H9 (cell line): ENCODE results near the gene SDC3. TPM values are rescaled to one million over a fixed set of nuclear protein-coding genes. Genes with fewer than 3 reads are reported as not detected.

Experiments
- DNase-seq: peaks from one replicate; pipeline ENCODE4 v3.0.0-alpha.2; 2017
- H2AFZ ChIP-seq: one replicate; pipeline ENCODE4 v1.6.1; 2013; ENCODE audit warnings: mild to moderate bottlenecking, low read length, control low read depth, moderate library complexity
- H2AK5ac ChIP-seq: 2 replicates; pipeline ENCODE4 v1.6.1; 2013; ENCODE audit warnings: low read length, control low read depth, mixed read lengths; ENCODE audit not compliant: insufficient read length
- H2BK120ac ChIP-seq: one replicate; pipeline ENCODE4 v1.6.1; 2013; ENCODE audit warnings: low read depth, mild to moderate bottlenecking, low read length, control low read depth, inconsistent platforms; ENCODE audit not compliant: poor library complexity, severe bottlenecking
- H2BK12ac ChIP-seq: 2 replicates; pipeline ENCODE4 v1.6.1; 2013; ENCODE audit warnings: low read length, control low read depth, mixed read lengths, low read depth; ENCODE audit not compliant: insufficient read length
- H2BK15ac ChIP-seq: 2 replicates; pipeline ENCODE4 v1.6.1; 2013; ENCODE audit warnings: low read depth, low read length, control low read depth
- H2BK20ac ChIP-seq: one replicate; pipeline ENCODE4 v1.6.1; 2013; ENCODE audit warnings: low read depth, mild to moderate bottlenecking, low read length, control low read depth, inconsistent platforms; ENCODE audit not compliant: poor library complexity, severe bottlenecking
- H2BK5ac ChIP-seq: 2 replicates; pipeline ENCODE4 v1.6.1; 2013; ENCODE audit warnings: low read length, control low read depth, mixed read lengths; ENCODE audit not compliant: insufficient read length
- H3K14ac ChIP-seq: 2 replicates; pipeline ENCODE4 v1.6.1; 2013; ENCODE audit warnings: low read length, control low read depth; ENCODE audit not compliant: insufficient read depth
- H3K18ac ChIP-seq: 2 replicates; pipeline ENCODE4 v1.6.1; 2013; ENCODE audit warnings: low read depth, mild to moderate bottlenecking, mixed read lengths, low read length, control low read depth; ENCODE audit not compliant: insufficient read length
- H3K23ac ChIP-seq: 2 replicates; pipeline ENCODE4 v1.6.1; 2013; ENCODE audit warnings: low read length, control low read depth, mixed read lengths, low read depth; ENCODE audit not compliant: insufficient read length
- H3K23me2 ChIP-seq: 2 replicates; pipeline ENCODE4 v1.6.1; 2013; ENCODE audit warnings: low read depth, mild to moderate bottlenecking, mixed read lengths, low read length, control low read depth; ENCODE audit not compliant: insufficient read length, poor library complexity, severe bottlenecking
- H3K27ac ChIP-seq: 2 replicates; pipeline ENCODE4 v1.5.1; 2013; ENCODE audit warnings: low read length, control low read depth, mixed read lengths, low read depth; ENCODE audit not compliant: insufficient read length
- H3K27me3 ChIP-seq: 2 replicates; pipeline ENCODE4 v1.6.1; 2013; ENCODE audit warnings: low read length, control low read depth, inconsistent platforms; ENCODE audit not compliant: insufficient read depth
- H3K4ac ChIP-seq: 2 replicates; pipeline ENCODE4 v1.6.1; 2013; ENCODE audit warnings: low read depth, mild to moderate bottlenecking, control low read depth, inconsistent platforms, low read length, moderate library complexity
- H3K4me1 ChIP-seq: 2 replicates; pipeline ENCODE4 v1.6.1; 2013; ENCODE audit warnings: low read length, control low read depth, inconsistent platforms; ENCODE audit not compliant: insufficient read depth
- H3K4me2 ChIP-seq: 2 replicates; pipeline ENCODE4 v1.6.1; 2013; ENCODE audit warnings: low read length, control low read depth, mixed read lengths; ENCODE audit not compliant: insufficient read length, insufficient read depth
- H3K56ac ChIP-seq: 2 replicates; pipeline ENCODE4 v1.6.1; 2013; ENCODE audit warnings: low read depth, mild to moderate bottlenecking, mixed read lengths, low read length, control low read depth; ENCODE audit not compliant: insufficient read length
- H3K79me1 ChIP-seq: 2 replicates; pipeline ENCODE4 v1.6.1; 2013; ENCODE audit warnings: low read depth, mild to moderate bottlenecking, moderate library complexity, low read length, control low read depth, inconsistent platforms; ENCODE audit not compliant: insufficient read depth, poor library complexity, severe bottlenecking
- H3K79me2 ChIP-seq: 2 replicates; pipeline ENCODE4 v1.6.1; 2013; ENCODE audit warnings: low read length, control low read depth, inconsistent platforms; ENCODE audit not compliant: insufficient read depth
- H3K9ac ChIP-seq: 2 replicates; pipeline ENCODE4 v1.6.1; 2013; ENCODE audit warnings: low read length, control low read depth, mixed read lengths; ENCODE audit not compliant: insufficient read length; ENCODE audit errors: extremely low read depth
- H3K9me3 ChIP-seq: one replicate; pipeline ENCODE4 v1.6.1; 2013; ENCODE audit warnings: low read depth, low read length, inconsistent platforms; ENCODE audit not compliant: control insufficient read depth
- H3T11ph ChIP-seq: one replicate; pipeline ENCODE4 v1.6.1; 2013; ENCODE audit warnings: mild to moderate bottlenecking, low read length, control low read depth, inconsistent platforms
- H4K20me1 ChIP-seq: one replicate; pipeline ENCODE4 v1.6.1; 2013; ENCODE audit not compliant: control insufficient read depth, insufficient read length, insufficient read depth
- H4K5ac ChIP-seq: 2 replicates; pipeline ENCODE4 v1.6.1; 2013; ENCODE audit warnings: low read depth, mild to moderate bottlenecking, mixed read lengths, low read length, control low read depth; ENCODE audit not compliant: insufficient read length
- H4K8ac ChIP-seq: replicated peaks from 2 replicates; pipeline ENCODE4 v1.6.1; 2013; ENCODE audit warnings: low read length, control low read depth, mixed read lengths, low read depth; ENCODE audit not compliant: insufficient read length
- H4K91ac ChIP-seq: 2 replicates; pipeline ENCODE4 v1.6.1; 2013; ENCODE audit warnings: low read depth, mild to moderate bottlenecking, moderate library complexity, mixed read lengths, low read length, control low read depth; ENCODE audit not compliant: insufficient read length
- H3K27ac Mint-ChIP-seq, 3 experiments: 2 replicates in 2 of 3; 3 replicates in 1 of 3; pipeline ENCODE4 v1.8.0; 2020 to 2021; ENCODE audit warnings: mixed read lengths in 3 of 3, mild to moderate bottlenecking in 1 of 3, moderate library complexity in 1 of 3
- H3K27me3 Mint-ChIP-seq: 2 replicates; pipeline ENCODE4 v1.8.0; 2021; ENCODE audit warnings: low read depth, mild to moderate bottlenecking, moderate library complexity, mixed read lengths
- H3K36me3 Mint-ChIP-seq, 3 experiments: 2 replicates in 2 of 3; 3 replicates in 1 of 3; pipeline ENCODE4 v1.8.0; 2020 to 2021; ENCODE audit warnings: low read depth in 3 of 3, mixed read lengths in 3 of 3; ENCODE audit not compliant: insufficient read depth in 1 of 3
- H3K4me1 Mint-ChIP-seq, 2 experiments: 2 replicates each; pipeline ENCODE4 v1.8.0; 2020; ENCODE audit warnings: mixed read lengths in 2 of 2
- H3K4me3 Mint-ChIP-seq, 2 experiments: 2 replicates in 1 of 2; 3 replicates in 1 of 2; pipeline ENCODE4 v1.8.0; 2020 to 2021; ENCODE audit warnings: mild to moderate bottlenecking in 2 of 2, mixed read lengths in 2 of 2, moderate library complexity in 1 of 2
- H3K9me3 Mint-ChIP-seq, 2 experiments: 2 replicates in 1 of 2; 3 replicates in 1 of 2; pipeline ENCODE4 v1.8.0; 2020; ENCODE audit warnings: mild to moderate bottlenecking in 2 of 2, mixed read lengths in 2 of 2, moderate library complexity in 1 of 2
- WGBS: extraction: QIAGEN DNeasy Blood & Tissue Kit; methylation state at CpG from one replicate; pipeline ENCODE4 v1.1.7; 2013; ENCODE audit warnings: missing lambda C conversion rate, low lambda C conversion rate, mixed read lengths; ENCODE audit not compliant: insufficient read length; ENCODE audit errors: extremely low coverage; 5-methylcytosine and 5-hydroxymethylcytosine counted together
- total RNA-seq: library from RNA; stranded (reverse); gene quantifications from 2 replicates; pipeline ENCODE4 v1.2.1, GENCODE V29; 2021
- TF ChIP-seq, protein P1 (sequence below): fragments of 200-600 bp; sonication (generic); conservative IDR thresholded peaks from 3 replicates; pipeline ENCODE4 v1.8.0; 2021; ENCODE audit warnings: antibody characterized with exemption, mild to moderate bottlenecking

SDC3 gene
- total RNA-seq, 1 experiment from 2014 or later: 25.9 TPM

DNA sequence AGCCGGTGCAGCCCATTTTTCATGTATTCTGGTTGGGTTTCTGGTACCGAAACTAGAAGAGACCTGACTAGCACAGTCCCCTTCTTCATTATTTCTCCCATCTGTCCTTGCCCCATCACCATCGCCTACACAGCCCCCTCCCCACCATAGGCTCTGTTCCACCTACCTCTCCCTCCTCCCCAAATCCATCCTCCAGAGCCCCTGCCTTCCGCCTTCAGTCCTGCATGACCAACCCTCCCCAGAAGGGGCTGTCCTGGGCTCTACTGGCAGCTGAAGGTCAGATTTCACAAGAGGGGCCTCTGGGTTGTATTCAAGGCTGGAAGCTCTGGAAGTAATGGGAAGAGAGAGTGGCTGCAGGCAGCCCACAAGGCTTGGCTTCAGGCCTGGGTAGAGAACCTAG is 55.2 kb downstream of the SDC3 start:
- Histone ChIP-seq H2AFZ (no peak overlapping the region), H2BK5ac (no peak overlapping the region), H3T11ph (no peak overlapping the region), H3K79me1 (no peaks in the 10 kb centered on the region), H3K23ac (no peak overlapping the region), H4K91ac (no peak overlapping the region), H3K56ac (no peak overlapping the region), H2BK120ac (no peak overlapping the region), H3K9me3 (no peaks in the 10 kb centered on the region), H3K27ac (no peak overlapping the region), H3K4me1 (peaks cover 10% of the 10 kb centered on the region; the same call in 1 of the 2 replicates), H4K20me1 (no peaks in the 10 kb centered on the region), H3K14ac (no peak overlapping the region), H3K4me2 (no peak overlapping the region), H2AK5ac (no peak overlapping the region), H2BK15ac (no peak overlapping the region), H4K5ac (no peak overlapping the region), H2BK20ac (no peak overlapping the region), H4K8ac (no peak overlapping the region), H3K23me2 (no peaks in the 10 kb centered on the region), H3K9ac (no peak overlapping the region), H3K27me3 (no peaks in the 10 kb centered on the region), H3K79me2 (no peaks in the 10 kb centered on the region), H3K18ac (no peak overlapping the region), H3K4ac (no peak overlapping the region), H2BK12ac (no peak overlapping the region)
- peak overlapping the region in 1 of 3 experiments; percentile 36; a peak in 2 of 7 replicates for H3K27ac Mint-ChIP-seq
- H3K4me1 Mint-ChIP-seq: peaks cover 35 to 45% of the 10 kb centered on the region in 2 experiments
- H3K4me3 Mint-ChIP-seq: no peak overlapping the region
- TF ChIP-seq, protein P1, sequence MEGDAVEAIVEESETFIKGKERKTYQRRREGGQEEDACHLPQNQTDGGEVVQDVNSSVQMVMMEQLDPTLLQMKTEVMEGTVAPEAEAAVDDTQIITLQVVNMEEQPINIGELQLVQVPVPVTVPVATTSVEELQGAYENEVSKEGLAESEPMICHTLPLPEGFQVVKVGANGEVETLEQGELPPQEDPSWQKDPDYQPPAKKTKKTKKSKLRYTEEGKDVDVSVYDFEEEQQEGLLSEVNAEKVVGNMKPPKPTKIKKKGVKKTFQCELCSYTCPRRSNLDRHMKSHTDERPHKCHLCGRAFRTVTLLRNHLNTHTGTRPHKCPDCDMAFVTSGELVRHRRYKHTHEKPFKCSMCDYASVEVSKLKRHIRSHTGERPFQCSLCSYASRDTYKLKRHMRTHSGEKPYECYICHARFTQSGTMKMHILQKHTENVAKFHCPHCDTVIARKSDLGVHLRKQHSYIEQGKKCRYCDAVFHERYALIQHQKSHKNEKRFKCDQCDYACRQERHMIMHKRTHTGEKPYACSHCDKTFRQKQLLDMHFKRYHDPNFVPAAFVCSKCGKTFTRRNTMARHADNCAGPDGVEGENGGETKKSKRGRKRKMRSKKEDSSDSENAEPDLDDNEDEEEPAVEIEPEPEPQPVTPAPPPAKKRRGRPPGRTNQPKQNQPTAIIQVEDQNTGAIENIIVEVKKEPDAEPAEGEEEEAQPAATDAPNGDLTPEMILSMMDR: peak; percentile 43
- no CpG with 5 or more reads among the region's 4 CpGs for WGBS
- H3K9me3 Mint-ChIP-seq: no peaks in the 10 kb centered on the region
- H3K36me3 Mint-ChIP-seq: no peaks in the 10 kb centered on the region; a peak in 1 of 7 replicates
- DNase-seq: peak; percentile 67
- H3K27me3 Mint-ChIP-seq: peaks cover 2% of the 10 kb centered on the region
